ENCODE results near the gene RNF180.
"Not testable (repeated sequence)": the region's sequence is repeated elsewhere in the genome, so short reads cannot be mapped to it uniquely, and the experiment has no call there.

RNF180 gene

GRCh38 chr5:64397552-64397951 is 231.9 kb downstream of the RNF180 start:
- no peak for DNase-seq (ENCODE audit: low spot score)

DNA sequence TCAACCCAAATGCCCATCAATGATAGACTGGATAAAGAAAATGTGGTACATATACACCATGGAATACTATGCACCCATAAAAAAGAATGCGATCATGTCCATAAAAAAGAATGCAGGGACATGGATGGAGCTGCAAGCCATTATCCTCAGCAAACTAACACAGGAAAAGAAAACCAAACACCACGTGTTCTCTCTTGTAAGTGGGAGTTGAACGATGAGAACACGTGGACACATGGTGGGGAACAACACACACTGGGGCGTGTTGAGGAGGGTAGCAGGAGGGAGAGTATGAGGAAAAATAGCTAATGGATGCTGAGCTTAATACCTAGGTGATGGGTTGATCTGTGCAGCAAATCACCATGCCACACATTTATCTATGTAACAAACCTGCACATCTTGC is 233.1 kb downstream of the RNF180 start:
- not testable (repeated sequence) for DNase-seq (ENCODE audit: low spot score)

DNA sequence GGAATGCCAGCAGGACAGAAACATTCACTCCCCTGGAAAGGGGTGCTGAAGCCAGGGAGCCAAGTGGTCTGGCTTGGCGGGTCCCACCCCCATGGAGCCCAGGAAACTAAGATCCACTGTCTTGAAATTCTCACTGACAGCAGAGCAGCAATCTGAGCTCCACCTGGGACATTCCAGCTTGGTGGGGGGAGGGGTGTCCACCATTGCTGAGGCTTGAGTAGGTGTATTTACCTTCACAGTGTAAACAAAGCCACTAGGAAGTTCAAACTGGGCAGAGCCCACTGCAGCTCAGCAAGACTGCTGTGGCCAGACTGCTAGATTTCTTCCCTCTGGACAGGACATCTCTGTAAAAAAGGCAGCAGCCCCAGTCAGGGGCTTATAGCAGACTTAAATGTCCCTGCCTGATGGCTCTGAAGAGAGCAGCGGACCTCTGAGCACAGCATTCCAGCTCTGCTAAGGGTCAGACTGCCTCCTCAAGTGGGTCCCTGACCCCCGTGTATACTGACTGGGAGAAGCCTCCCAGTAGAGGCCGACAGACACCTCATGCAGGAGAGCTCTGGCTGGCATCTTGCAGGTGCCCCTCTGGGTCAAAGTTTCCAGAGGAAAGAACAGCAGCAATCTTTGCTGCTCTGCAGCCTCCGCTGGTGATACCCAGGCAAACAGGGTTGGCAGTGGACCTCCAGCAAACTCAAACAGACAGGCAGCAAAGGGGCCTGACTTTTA is 241.6 kb downstream of the RNF180 start:
- DNase-seq (ENCODE audit: low spot score) = not testable (repeated sequence)

DNA sequence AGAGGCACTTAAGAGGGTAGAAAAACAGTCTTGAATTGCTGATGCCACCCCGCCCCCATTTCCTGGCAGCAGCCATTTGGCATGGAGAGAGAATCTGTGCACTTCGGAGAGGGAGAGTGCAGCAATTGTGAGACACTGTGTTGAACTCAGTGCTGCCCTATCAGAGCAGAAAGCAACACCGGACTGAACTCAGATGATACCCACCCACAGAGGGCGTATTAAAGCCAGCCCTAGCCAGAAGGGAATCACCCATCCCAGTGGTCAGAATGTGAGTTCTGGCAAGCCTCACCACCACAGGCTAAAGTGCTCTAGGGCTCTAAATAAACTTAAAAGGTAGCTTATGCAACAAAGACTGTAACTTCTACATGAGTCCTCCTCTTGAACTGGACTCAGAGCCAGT is 251.7 kb downstream of the RNF180 start:
- no peak for DNase-seq (ENCODE audit: low spot score)

DNA sequence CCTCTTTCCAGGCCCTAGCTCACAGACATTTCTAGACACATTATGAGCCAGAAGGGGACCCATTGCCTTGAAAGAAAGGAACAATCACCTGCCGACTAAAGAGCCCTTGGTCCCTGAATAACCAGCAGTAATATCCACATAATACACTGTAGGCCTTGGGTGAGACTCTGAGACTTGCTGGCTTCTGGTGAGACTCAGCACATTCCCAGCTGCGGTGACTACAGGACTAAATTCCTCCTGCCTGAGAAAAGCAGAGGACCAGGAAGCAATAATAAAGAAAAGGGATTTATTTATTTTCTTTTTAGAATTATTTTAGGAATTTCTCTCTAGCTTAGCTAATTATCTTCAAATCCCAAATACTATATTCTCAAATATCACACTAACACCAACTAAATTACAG is 252.4 kb downstream of the RNF180 start:
- no peak for DNase-seq (ENCODE audit: low spot score)
